CD4-positive, alpha-beta T cell treated with Interleukin-6 for 4 hours (primary cell): Measurements from ENCODE around the gene RIOK2.
"Not testable (repeated sequence)": the region's sequence is repeated elsewhere in the genome, so short reads cannot be mapped to it uniquely, and the experiment has no call there.

ENCODE experiments used
- DNase-seq: peaks from one replicate; pipeline ENCODE4 v3.0.0-alpha.2; 2020; ENCODE audit warnings: mixed read lengths

The RIOK2 gene

GRCh38 chr5:97165726-97166125 lies 17.3 kb downstream of the RIOK2 start:
- no peak for DNase-seq

GRCh38 chr5:97164846-97165245 lies 18.2 kb downstream of the RIOK2 start:
- no peak for DNase-seq

- no peak for DNase-seq
Measured at GRCh38 chr5:97163790-97164285, 19.2 kb downstream of the RIOK2 start.

- DNase-seq, result no peak
Measured at GRCh38 chr5:97163360-97163764, 19.7 kb downstream of the RIOK2 start.

- peak; percentile 67 for DNase-seq
Measured at GRCh38 chr5:97162045-97162444, 21.0 kb downstream of the RIOK2 start.

- DNase-seq, result no peak
Measured at GRCh38 chr5:97157689-97158088, 25.4 kb downstream of the RIOK2 start.

GRCh38 chr5:97151370-97151769 lies 31.7 kb downstream of the RIOK2 start:
- DNase-seq, result no peak

GRCh38 chr5:97150401-97150800 lies 32.6 kb downstream of the RIOK2 start:
- DNase-seq, result no peak

GRCh38 chr5:97149709-97150108 lies 33.3 kb downstream of the RIOK2 start:
- DNase-seq, result no peak

- DNase-seq, result no peak
Measured at GRCh38 chr5:97148288-97148687, 34.8 kb downstream of the RIOK2 start.

GRCh38 chr5:97143704-97144103 lies 39.3 kb downstream of the RIOK2 start:
- DNase-seq, result no peak

- DNase-seq, result peak; percentile 14
Measured at GRCh38 chr5:97142521-97143254, 40.4 kb downstream of the RIOK2 start, which contains the start of gene LIX1. Gene LIX1 (minus strand): TSS chr5:97142611. CDS start chr5:97142576, 35 bp downstream.

- no peak for DNase-seq
Measured at GRCh38 chr5:97141539-97141938, 41.5 kb downstream of the RIOK2 start.

GRCh38 chr5:97141031-97141430 lies 42.0 kb downstream of the RIOK2 start:
- no peak for DNase-seq

- DNase-seq, result not testable (repeated sequence)
Measured at GRCh38 chr5:97140250-97140649, 42.8 kb downstream of the RIOK2 start.

- no peak for DNase-seq
Measured at GRCh38 chr5:97136475-97136874, 46.6 kb downstream of the RIOK2 start.

- no peak for DNase-seq
Measured at GRCh38 chr5:97135868-97136267, 47.2 kb downstream of the RIOK2 start.

GRCh38 chr5:97134634-97135033 lies 48.4 kb downstream of the RIOK2 start:
- DNase-seq, result no peak

GRCh38 chr5:97133101-97133500 lies 49.9 kb downstream of the RIOK2 start:
- no peak for DNase-seq

- no peak for DNase-seq
Measured at GRCh38 chr5:97131921-97132320, 51.1 kb downstream of the RIOK2 start.

GRCh38 chr5:97131139-97131710 lies 51.8 kb downstream of the RIOK2 start:
- no peak for DNase-seq

- DNase-seq, result no peak
Measured at GRCh38 chr5:97127727-97128126, 55.3 kb downstream of the RIOK2 start.

GRCh38 chr5:97125125-97125683 lies 57.8 kb downstream of the RIOK2 start:
- DNase-seq, result no peak

GRCh38 chr5:97124335-97124734 lies 58.7 kb downstream of the RIOK2 start:
- DNase-seq, result no peak
